ENCODE results near the gene PARD3B.

Gene PARD3B

DNA sequence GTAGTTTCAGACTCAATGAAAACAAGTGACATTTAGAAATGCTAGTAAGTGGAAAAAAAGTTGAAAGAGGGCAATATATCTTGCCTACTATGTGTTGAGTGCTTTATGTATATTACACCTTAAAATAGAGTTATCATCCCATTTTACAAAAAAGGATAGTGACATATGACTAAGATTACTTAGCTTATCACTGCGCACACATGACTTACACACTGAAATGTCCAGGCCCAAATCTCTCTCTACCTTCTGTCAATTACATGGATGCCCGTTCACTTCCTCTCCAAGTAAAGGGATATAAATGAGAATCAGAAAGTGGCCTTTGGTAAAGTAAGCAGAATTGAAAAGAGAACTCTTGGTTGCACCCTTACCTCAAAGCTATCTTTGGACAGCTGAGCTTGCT lies 3.6 kb upstream of the PARD3B start:
- Histone ChIP-seq H3K4me3 (replicated peaks; ENCODE audit: insufficient read depth, low read length) (no peak overlapping the region), H3K27ac (replicated peaks) (no peak overlapping the region), H3K27me3 (ENCODE audit: insufficient read depth, poor library complexity, severe bottlenecking) (peaks cover 19% of the 10 kb centered on the region)
- TF ChIP-seq POLR2AphosphoS5 (IDR thresholded peaks at IDR 0.05; ENCODE audit: low read depth): no peak
- TF ChIP-seq SPI1 (IDR thresholded peaks at IDR 0.05; ENCODE audit: borderline replicate concordance, low read depth): no peak
- TF ChIP-seq, protein P1, sequence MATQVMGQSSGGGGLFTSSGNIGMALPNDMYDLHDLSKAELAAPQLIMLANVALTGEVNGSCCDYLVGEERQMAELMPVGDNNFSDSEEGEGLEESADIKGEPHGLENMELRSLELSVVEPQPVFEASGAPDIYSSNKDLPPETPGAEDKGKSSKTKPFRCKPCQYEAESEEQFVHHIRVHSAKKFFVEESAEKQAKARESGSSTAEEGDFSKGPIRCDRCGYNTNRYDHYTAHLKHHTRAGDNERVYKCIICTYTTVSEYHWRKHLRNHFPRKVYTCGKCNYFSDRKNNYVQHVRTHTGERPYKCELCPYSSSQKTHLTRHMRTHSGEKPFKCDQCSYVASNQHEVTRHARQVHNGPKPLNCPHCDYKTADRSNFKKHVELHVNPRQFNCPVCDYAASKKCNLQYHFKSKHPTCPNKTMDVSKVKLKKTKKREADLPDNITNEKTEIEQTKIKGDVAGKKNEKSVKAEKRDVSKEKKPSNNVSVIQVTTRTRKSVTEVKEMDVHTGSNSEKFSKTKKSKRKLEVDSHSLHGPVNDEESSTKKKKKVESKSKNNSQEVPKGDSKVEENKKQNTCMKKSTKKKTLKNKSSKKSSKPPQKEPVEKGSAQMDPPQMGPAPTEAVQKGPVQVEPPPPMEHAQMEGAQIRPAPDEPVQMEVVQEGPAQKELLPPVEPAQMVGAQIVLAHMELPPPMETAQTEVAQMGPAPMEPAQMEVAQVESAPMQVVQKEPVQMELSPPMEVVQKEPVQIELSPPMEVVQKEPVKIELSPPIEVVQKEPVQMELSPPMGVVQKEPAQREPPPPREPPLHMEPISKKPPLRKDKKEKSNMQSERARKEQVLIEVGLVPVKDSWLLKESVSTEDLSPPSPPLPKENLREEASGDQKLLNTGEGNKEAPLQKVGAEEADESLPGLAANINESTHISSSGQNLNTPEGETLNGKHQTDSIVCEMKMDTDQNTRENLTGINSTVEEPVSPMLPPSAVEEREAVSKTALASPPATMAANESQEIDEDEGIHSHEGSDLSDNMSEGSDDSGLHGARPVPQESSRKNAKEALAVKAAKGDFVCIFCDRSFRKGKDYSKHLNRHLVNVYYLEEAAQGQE (IDR thresholded peaks at IDR 0.05; ENCODE audit: insufficient replicate concordance, low read depth): no peak
- no peak for TF ChIP-seq GABPA (IDR thresholded peaks at IDR 0.05; ENCODE audit: low read depth)
- TF ChIP-seq, protein P2, sequence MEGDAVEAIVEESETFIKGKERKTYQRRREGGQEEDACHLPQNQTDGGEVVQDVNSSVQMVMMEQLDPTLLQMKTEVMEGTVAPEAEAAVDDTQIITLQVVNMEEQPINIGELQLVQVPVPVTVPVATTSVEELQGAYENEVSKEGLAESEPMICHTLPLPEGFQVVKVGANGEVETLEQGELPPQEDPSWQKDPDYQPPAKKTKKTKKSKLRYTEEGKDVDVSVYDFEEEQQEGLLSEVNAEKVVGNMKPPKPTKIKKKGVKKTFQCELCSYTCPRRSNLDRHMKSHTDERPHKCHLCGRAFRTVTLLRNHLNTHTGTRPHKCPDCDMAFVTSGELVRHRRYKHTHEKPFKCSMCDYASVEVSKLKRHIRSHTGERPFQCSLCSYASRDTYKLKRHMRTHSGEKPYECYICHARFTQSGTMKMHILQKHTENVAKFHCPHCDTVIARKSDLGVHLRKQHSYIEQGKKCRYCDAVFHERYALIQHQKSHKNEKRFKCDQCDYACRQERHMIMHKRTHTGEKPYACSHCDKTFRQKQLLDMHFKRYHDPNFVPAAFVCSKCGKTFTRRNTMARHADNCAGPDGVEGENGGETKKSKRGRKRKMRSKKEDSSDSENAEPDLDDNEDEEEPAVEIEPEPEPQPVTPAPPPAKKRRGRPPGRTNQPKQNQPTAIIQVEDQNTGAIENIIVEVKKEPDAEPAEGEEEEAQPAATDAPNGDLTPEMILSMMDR (IDR thresholded peaks at IDR 0.05; ENCODE audit: insufficient read depth, low read length): no peak
- DNase-seq (ENCODE audit: low read depth in 1 of 2, low spot score in 1 of 2): no peak

DNA sequence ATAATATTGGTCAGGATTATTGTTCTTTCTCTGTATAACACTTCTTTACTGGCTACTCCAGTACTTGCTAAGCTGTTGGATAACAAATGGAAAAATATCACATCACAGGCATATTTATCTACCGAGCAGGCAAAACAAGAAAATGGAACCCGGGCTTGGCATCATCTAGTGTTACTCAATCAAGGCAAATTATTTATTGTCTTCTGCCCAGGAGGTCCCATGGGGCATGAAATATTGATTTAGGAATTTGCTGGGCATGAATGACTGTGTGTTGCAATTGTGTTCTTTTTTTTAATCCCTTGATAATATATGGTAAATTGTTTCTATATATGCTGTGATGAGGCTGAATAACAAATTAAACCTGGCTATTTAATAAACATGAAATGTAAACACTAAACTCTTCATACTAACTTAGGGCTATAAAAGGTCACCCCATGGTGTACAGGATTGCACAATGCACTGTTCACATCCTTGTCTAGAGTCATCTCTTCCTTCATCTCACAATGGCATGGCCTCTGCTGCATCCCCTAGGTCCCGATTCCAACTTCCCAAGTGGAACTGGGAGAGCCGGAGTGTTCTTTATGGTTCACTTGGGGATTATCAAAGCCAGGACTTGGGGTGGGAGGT lies 2.2 kb upstream of the PARD3B start:
- Histone ChIP-seq H3K27me3 (ENCODE audit: insufficient read depth, poor library complexity, severe bottlenecking) (peaks cover 23% of the 10 kb centered on the region), H3K4me3 (replicated peaks; ENCODE audit: insufficient read depth, low read length) (no peak overlapping the region), H3K27ac (replicated peaks) (no peak overlapping the region)
- no peak for DNase-seq (ENCODE audit: low read depth in 1 of 2, low spot score in 1 of 2)
- TF ChIP-seq GABPA (IDR thresholded peaks at IDR 0.05; ENCODE audit: low read depth) (no peak), SPI1 (IDR thresholded peaks at IDR 0.05; ENCODE audit: borderline replicate concordance, low read depth) (no peak), POLR2AphosphoS5 (IDR thresholded peaks at IDR 0.05; ENCODE audit: low read depth) (no peak)
- TF ChIP-seq, protein P1 (IDR thresholded peaks at IDR 0.05; ENCODE audit: insufficient replicate concordance, low read depth): no peak

DNA sequence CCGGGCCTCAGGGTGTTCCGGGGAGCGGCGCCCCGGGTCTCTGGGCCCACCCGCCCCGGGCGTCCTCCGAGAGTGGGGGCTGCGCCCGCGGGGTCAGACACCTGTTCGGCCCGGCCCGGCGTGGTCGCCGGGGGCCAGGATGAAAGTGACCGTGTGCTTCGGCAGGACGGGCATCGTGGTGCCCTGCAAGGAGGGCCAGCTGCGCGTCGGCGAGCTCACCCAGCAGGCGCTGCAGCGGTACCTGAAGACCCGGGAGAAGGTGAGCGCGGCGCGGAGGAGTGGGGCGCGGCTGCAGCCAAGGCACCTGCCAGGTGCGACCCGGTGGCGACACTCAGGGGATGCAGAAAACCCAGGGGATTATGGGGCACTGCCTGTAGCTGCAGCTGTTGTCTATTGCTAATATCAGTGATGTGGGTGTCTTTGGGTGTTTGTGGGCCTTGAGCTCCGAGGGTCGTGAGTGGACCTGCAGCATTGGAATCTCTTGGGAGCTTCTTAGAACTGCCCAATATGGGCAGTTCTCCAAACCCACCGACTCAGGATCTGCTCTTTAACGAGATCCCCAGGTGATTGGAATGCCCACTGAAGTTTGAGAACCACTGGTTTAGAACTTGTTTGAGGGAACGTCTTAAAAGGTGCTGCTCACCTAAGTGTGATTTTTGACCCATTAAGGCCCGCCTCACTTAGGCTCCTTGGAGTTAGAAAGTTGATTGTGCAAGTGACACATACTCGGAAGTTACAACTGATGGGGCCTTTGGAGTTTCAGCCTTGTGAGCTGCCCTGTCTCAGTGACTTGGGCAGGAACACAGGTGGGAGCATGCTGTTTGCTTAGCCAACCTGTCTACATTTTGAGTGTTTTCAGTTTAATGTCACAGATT lies 823 bp downstream of the PARD3B start:
- H3K27me3 ChIP-seq (ENCODE audit: insufficient read depth, poor library complexity, severe bottlenecking): peaks cover 23% of the 10 kb centered on the region
- peak overlapping the region; percentile 38 for H3K4me3 ChIP-seq (replicated peaks; ENCODE audit: insufficient read depth, low read length)
- DNase-seq (ENCODE audit: low read depth in 1 of 2, low spot score in 1 of 2): no peak
- TF ChIP-seq, protein P2 (IDR thresholded peaks at IDR 0.05; ENCODE audit: insufficient read depth, low read length): no peak
- TF ChIP-seq, protein P1 (IDR thresholded peaks at IDR 0.05; ENCODE audit: insufficient replicate concordance, low read depth): no peak
- TF ChIP-seq SPI1 (IDR thresholded peaks at IDR 0.05; ENCODE audit: borderline replicate concordance, low read depth): no peak
- no peak for TF ChIP-seq GABPA (IDR thresholded peaks at IDR 0.05; ENCODE audit: low read depth)
- no peak for TF ChIP-seq POLR2AphosphoS5 (IDR thresholded peaks at IDR 0.05; ENCODE audit: low read depth)
- H3K27ac ChIP-seq (replicated peaks): no peak overlapping the region
